GM20000 (cell line): ENCODE results near the gene TMEM139.

Source experiments
- DNase-seq: peaks from one replicate; pipeline ENCODE4 v3.0.0; 2012; ENCODE audit warnings: low spot score
- TF ChIP-seq, protein P1 (sequence below): IDR thresholded peaks from 2 replicates; pipeline ENCODE4 v1.5.1; 2012; ENCODE audit warnings: mild to moderate bottlenecking, control low read depth; ENCODE audit errors: extremely low read depth, missing control alignments

TMEM139 gene

DNA sequence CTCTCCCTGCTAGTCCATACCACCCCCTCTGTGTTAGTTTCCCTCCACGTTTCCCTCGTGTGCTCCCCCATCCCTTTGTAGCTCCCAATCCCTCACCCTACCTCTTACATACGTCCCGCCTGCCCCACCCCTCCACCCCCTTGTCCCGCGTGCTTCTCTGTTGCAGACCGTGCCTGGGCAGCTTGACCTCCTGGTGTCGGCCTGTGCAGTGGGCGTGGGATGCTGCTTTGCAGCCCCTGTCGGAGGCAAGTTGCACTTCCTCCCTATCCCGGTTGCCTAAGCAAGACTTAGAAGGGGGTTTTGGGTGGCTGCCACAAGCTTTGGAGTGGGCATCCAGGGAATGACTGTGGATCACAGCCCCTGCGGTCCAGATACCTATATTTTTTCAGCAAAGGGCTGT is 38.9 kb downstream of the TMEM139 start:
- DNase-seq, result no peak
- TF ChIP-seq, protein P1, sequence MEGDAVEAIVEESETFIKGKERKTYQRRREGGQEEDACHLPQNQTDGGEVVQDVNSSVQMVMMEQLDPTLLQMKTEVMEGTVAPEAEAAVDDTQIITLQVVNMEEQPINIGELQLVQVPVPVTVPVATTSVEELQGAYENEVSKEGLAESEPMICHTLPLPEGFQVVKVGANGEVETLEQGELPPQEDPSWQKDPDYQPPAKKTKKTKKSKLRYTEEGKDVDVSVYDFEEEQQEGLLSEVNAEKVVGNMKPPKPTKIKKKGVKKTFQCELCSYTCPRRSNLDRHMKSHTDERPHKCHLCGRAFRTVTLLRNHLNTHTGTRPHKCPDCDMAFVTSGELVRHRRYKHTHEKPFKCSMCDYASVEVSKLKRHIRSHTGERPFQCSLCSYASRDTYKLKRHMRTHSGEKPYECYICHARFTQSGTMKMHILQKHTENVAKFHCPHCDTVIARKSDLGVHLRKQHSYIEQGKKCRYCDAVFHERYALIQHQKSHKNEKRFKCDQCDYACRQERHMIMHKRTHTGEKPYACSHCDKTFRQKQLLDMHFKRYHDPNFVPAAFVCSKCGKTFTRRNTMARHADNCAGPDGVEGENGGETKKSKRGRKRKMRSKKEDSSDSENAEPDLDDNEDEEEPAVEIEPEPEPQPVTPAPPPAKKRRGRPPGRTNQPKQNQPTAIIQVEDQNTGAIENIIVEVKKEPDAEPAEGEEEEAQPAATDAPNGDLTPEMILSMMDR, result no peak

DNA sequence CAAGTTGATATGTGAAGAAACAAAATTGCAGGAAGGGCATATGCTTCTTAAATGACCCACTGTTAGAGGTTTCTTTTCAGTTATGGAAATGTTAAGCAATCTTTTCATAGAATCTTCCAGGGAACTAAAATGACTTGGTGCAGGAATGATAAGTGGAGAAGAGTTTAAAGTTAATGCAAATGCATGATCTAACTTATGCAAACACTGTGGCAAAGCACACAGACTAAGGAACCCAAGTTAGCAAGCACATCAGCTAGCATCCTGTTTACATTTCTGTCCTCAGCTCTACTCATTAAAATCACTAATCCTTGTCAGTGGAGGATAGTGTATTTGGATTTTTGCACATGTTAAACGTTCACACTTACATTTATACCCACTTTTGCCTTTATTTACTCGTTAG is 40.5 kb downstream of the TMEM139 start:
- TF ChIP-seq, protein P1, result no peak
- no peak for DNase-seq

DNA sequence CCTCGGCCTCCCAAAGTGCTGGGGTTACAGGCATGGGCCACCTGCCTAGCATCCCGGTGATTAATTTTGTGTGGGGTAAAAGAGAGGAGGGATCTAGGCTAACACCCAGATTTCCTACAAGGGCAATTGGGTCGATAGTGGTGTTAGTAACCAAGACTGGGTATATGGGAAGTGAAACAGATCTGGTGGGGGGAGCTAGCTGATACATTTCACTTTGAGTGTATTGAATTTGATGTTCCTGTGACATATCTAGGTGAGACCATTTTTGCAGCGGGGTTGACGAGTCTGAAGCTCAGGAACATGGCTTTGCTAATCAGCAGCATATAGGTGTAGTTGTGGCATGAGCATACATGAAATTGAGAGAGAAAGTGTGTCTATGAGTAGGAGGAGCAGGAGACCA is 43.1 kb downstream of the TMEM139 start:
- TF ChIP-seq, protein P1, result no peak
- no peak for DNase-seq

DNA sequence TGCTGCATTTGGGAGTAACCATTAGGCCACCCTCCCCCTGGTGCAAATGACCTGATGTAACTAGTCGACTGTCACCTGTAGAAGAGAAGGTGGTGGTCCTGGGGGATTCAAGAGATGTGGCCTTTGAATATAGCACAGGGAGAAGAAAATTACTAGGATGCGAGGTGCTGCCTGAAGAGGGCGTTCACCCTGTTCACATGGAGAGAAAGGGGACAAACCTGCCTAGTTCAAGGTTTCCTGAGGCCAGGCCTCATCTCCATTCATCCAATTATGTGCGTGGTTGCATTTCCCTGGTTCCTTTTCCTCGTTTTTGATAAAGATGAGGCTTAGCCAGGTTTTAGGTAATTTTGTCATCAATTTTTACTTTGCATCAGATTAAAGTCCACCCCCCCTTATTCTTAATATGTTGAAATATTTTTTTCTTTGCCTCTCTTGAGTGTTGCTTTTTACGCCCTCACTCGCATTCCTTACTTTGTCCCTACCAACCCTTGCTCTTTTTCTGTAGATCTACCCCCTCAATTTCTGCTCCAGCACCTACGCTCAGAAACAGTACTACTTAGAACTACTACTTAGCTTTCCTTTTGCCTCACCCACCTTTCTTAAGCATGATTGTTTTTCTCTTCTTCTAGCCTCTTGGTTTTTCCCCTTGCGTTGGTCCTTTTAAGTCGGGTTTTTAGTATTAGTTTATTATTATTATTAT is 44.9 kb downstream of the TMEM139 start:
- TF ChIP-seq, protein P1, result peak; percentile 7
- no peak for DNase-seq

DNA sequence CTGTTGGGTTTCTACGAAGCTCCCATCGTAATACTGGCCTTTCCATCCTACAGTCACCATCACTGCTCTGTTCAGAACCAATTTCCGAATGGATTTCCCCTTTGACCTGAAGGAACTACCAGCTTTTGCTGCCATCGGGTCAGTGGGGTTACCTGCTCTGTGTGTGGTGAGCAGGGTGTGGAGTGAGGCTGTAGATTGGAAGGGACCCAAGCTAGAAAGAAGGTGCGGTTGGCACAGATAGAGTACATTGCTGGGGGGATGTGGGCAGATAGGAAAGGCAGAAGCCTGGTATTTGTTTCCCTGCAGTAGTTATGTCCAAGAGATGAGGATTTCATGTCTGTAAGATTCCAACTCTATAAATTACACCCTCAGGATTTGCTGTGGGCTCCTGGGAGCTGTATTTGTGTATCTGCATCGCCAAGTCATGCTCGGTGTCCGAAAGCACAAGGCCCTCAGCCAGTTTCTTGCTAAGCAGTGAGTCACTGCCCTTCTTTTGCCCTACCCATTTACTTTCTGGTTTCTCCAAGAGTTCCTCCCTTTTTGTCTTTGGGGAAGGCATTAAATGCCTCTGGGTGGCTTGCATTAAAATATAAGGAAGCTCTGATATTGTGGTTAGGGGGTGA is 46.5 kb downstream of the TMEM139 start:
- no peak for DNase-seq
- TF ChIP-seq, protein P1, result no peak

DNA sequence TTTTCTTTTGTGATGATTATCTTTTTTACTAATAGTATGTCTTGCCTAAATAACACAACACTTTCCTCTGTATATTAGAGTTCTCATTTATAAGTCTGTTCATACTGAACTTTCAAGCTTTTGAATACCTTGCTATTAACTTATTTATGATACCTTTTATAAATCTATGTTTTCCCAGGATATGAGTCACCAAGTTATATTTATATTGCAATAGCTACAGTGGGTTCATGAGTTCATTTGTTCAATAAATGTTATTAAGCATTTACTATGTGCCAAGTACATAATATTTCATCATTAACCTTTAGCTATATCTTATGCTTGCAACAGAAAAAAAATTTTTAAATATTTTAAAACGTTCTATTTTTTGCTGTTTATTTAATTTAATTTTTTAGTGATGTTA is 49.5 kb downstream of the TMEM139 start:
- TF ChIP-seq, protein P1, result no peak
- DNase-seq, result no peak

DNA sequence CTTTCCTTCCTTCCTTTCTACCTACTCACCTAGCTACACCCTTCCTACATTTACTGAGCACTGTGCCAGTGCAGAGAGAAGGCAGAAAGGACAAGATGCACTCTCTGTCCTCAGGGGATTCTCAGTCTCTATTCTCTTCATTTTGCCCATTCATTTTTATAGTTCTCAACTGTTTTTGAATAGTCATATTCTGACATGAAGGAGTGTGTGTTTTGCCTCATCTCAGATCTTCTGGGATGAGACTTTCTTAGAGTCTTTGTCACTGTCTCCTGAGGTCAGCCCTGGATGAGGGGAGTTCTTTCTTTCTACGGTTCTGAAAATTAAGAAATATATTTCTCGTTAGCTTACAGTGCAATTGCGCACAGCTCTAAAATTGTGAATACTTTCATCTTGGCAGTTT is 52.5 kb downstream of the TMEM139 start:
- no peak for DNase-seq

More for the DNA sequence above, 52.5 kb downstream of the TMEM139 start:
- TF ChIP-seq, protein P1, result no peak
